HFFc6 (cell line): ENCODE data around the gene HMGXB3. TPM values are rescaled to one million over a fixed set of nuclear protein-coding genes. Genes with fewer than 3 reads are reported as not detected.

Experiments
- DNase-seq: peaks from one replicate; pipeline ENCODE4 v3.0.0-alpha.2; 2018
- H3K27ac Mint-ChIP-seq: 2 replicates; pipeline ENCODE4 v1.8.0; 2020; ENCODE audit warnings: mild to moderate bottlenecking, mixed read lengths
- H3K27me3 Mint-ChIP-seq: 2 replicates; pipeline ENCODE4 v1.8.0; 2021; ENCODE audit warnings: mild to moderate bottlenecking, moderate library complexity, mixed read lengths; ENCODE audit not compliant: insufficient read depth
- H3K36me3 Mint-ChIP-seq: 2 replicates; pipeline ENCODE4 v1.8.0; 2021; ENCODE audit warnings: low read depth, mixed read lengths
- H3K4me1 Mint-ChIP-seq: 2 replicates; pipeline ENCODE4 v1.8.0; 2020; ENCODE audit warnings: low read depth, mixed read lengths
- H3K4me3 Mint-ChIP-seq: 2 replicates; pipeline ENCODE4 v1.8.0; 2020; ENCODE audit warnings: mild to moderate bottlenecking, moderate library complexity, mixed read lengths
- H3K9me3 Mint-ChIP-seq: 2 replicates; pipeline ENCODE4 v1.8.0; 2020; ENCODE audit warnings: mild to moderate bottlenecking, mixed read lengths
- CTCF ChIP-seq: fragments of 200-600 bp; sonication (generic); IDR thresholded peaks from 2 replicates; pipeline ENCODE4 v1.5.0; 2021; ENCODE audit warnings: antibody characterized with exemption, mild to moderate bottlenecking
- total RNA-seq, 6 experiments: library from RNA; stranded (reverse); fragmentation: NEBNext Ultra II Directional; extraction: Animal tissue kit (Norgen Biotek cat#: 25700); gene quantifications; 2 replicates in 1 of 6; 3 replicates in 5 of 6; pipeline ENCODE4 v1.2.3, GENCODE V29; 2021

Gene HMGXB3
- total RNA-seq, 6 experiments from 2014 or later: 38.2 to 42.5 (median 40.5) TPM

- Mint-ChIP-seq H3K27ac (no peak overlapping the region), H3K9me3 (no peaks in the 10 kb centered on the region), H3K36me3 (peaks cover 35% of the 10 kb centered on the region), H3K27me3 (no peaks in the 10 kb centered on the region; the same call in 1 of the 2 replicates), H3K4me3 (no peak overlapping the region), H3K4me1 (peaks cover 58% of the 10 kb centered on the region)
- no peak for DNase-seq
- TF ChIP-seq CTCF: no peak
Observed at GRCh38 chr5:150007050-150007449, 6.5 kb downstream of the HMGXB3 start.

GRCh38 chr5:150009671-150010387, 9.3 kb downstream of the HMGXB3 start:
- DNase-seq: no peak
- peaks cover 35% of the 10 kb centered on the region for H3K4me1 Mint-ChIP-seq
- no peak for TF ChIP-seq CTCF
- peaks cover 7% of the 10 kb centered on the region; the same call in 1 of the 2 replicates for H3K9me3 Mint-ChIP-seq
- no peaks in the 10 kb centered on the region for H3K27me3 Mint-ChIP-seq
- H3K27ac Mint-ChIP-seq: peak overlapping the region; percentile 88
- peaks cover 53% of the 10 kb centered on the region for H3K36me3 Mint-ChIP-seq
- peak overlapping the region; percentile 61 for H3K4me3 Mint-ChIP-seq

GRCh38 chr5:150013931-150014330, 13.4 kb downstream of the HMGXB3 start:
- Mint-ChIP-seq H3K27me3 (no peaks in the 10 kb centered on the region), H3K27ac (no peak overlapping the region), H3K4me3 (no peak overlapping the region), H3K4me1 (peaks cover 52% of the 10 kb centered on the region), H3K36me3 (peaks cover 78% of the 10 kb centered on the region), H3K9me3 (peaks cover 21% of the 10 kb centered on the region)
- no peak for DNase-seq
- TF ChIP-seq CTCF: no peak

GRCh38 chr5:150014456-150014855, 13.9 kb downstream of the HMGXB3 start:
- peaks cover 52% of the 10 kb centered on the region for H3K4me1 Mint-ChIP-seq
- DNase-seq: no peak
- H3K27ac Mint-ChIP-seq: no peak overlapping the region
- H3K27me3 Mint-ChIP-seq: no peaks in the 10 kb centered on the region
- TF ChIP-seq CTCF: no peak
- H3K9me3 Mint-ChIP-seq: peaks cover 21% of the 10 kb centered on the region
- H3K4me3 Mint-ChIP-seq: no peak overlapping the region
- peaks cover 82% of the 10 kb centered on the region for H3K36me3 Mint-ChIP-seq

- TF ChIP-seq CTCF: no peak
- peaks cover 86% of the 10 kb centered on the region for H3K36me3 Mint-ChIP-seq
- no peak overlapping the region for H3K4me3 Mint-ChIP-seq
- H3K9me3 Mint-ChIP-seq: peaks cover 21% of the 10 kb centered on the region
- H3K4me1 Mint-ChIP-seq: peaks cover 52% of the 10 kb centered on the region
- H3K27ac Mint-ChIP-seq: no peak overlapping the region
- no peaks in the 10 kb centered on the region for H3K27me3 Mint-ChIP-seq
- DNase-seq: no peak
Observed at GRCh38 chr5:150015415-150015814, 14.9 kb downstream of the HMGXB3 start.
